Neural cell (in vitro differentiated cells): ENCODE results near the gene JMJD6. TPM values are rescaled to one million over a fixed set of nuclear protein-coding genes. Genes with fewer than 3 reads are reported as not detected.
A peak's percentile ranks its signal among the peaks of the same experiment; 100 is the strongest.

ENCODE experiments used
- H2AFZ ChIP-seq: fragments of 200-600, 300-800 bp; sonication (generic), shearing (Covaris generic); 2 replicates; pipeline ENCODE4 v1.6.0; 2014; ENCODE audit warnings: low read depth, mild to moderate bottlenecking, antibody characterized with exemption, low read length, moderate library complexity
- H3F3A ChIP-seq: fragments of 200-600 bp; shearing (Covaris generic); 2 replicates; pipeline ENCODE4 v1.6.1; 2016; ENCODE audit warnings: mild to moderate bottlenecking, moderate library complexity, mixed read lengths, antibody characterized with exemption, low read length; ENCODE audit not compliant: insufficient read depth, poor library complexity, severe bottlenecking
- H3K27ac ChIP-seq: fragments of 200-600, 300-800 bp; sonication (generic), shearing (Covaris generic); 2 replicates; pipeline ENCODE4 v1.5.1; 2014; ENCODE audit warnings: mild to moderate bottlenecking, low read length, moderate library complexity
- H3K27me3 ChIP-seq: fragments of 300-800, 200-600 bp; sonication (generic), shearing (Covaris generic); 2 replicates; pipeline ENCODE4 v1.6.0; 2014; ENCODE audit warnings: mild to moderate bottlenecking, low read depth, low read length, moderate library complexity; ENCODE audit not compliant: insufficient read depth
- H3K36me3 ChIP-seq: fragments of 300-800, 200-600 bp; sonication (generic), shearing (Covaris generic); 2 replicates; pipeline ENCODE4 v1.5.1; 2014; ENCODE audit warnings: mild to moderate bottlenecking, antibody characterized with exemption, low read length, moderate library complexity; ENCODE audit not compliant: insufficient read depth
- H3K4me2 ChIP-seq: fragments of 300-800, 200-600 bp; sonication (generic), shearing (Covaris generic); 2 replicates; pipeline ENCODE4 v1.6.0; 2014; ENCODE audit warnings: mild to moderate bottlenecking, low read length
- H3K4me3 ChIP-seq: fragments of 300-800, 200-600 bp; sonication (generic), shearing (Covaris generic); 2 replicates; pipeline ENCODE4 v1.5.1; 2014; ENCODE audit warnings: mild to moderate bottlenecking, low read length, moderate library complexity
- H3K79me2 ChIP-seq: fragments of 200-600 bp; shearing (Covaris generic); replicated peaks from 2 replicates; pipeline ENCODE4 v1.6.0; 2014; ENCODE audit warnings: mild to moderate bottlenecking, low read length, moderate library complexity; ENCODE audit not compliant: insufficient read depth
- H3K9ac ChIP-seq: fragments of 300-800, 200-600 bp; sonication (generic), shearing (Covaris generic); 2 replicates; pipeline ENCODE4 v1.6.1; 2016; ENCODE audit warnings: mild to moderate bottlenecking, low read length, mixed read lengths
- H3K9me2 ChIP-seq: fragments of 200-600 bp; shearing (Covaris generic); 2 replicates; pipeline ENCODE4 v1.6.1; 2016; ENCODE audit warnings: mild to moderate bottlenecking, low read length, mixed read lengths; ENCODE audit not compliant: insufficient read depth
- H3K9me3 ChIP-seq: fragments of 200-600, 300-800 bp; sonication (generic), shearing (Covaris generic); 2 replicates; pipeline ENCODE4 v1.6.1; 2016; ENCODE audit warnings: mild to moderate bottlenecking, mixed run types, low read length, moderate library complexity, mixed read lengths
- H4K20me1 ChIP-seq: fragments of 200-600 bp; shearing (Covaris generic); 2 replicates; pipeline ENCODE4 v1.6.1; 2016; ENCODE audit warnings: mild to moderate bottlenecking, mixed run types; ENCODE audit not compliant: insufficient read depth
- EP300 ChIP-seq: fragments of 450-650 bp; conservative IDR thresholded peaks from 2 replicates; pipeline ENCODE4 v1.6.1; 2014; ENCODE audit warnings: antibody characterized with exemption, mild to moderate bottlenecking, moderate library complexity; ENCODE audit not compliant: poor library complexity, severe bottlenecking
- EZH2 ChIP-seq: fragments of 200-600, 300-800 bp; shearing (Covaris generic), sonication (generic); IDR thresholded peaks from 2 replicates; pipeline ENCODE4 v1.6.1; 2014; ENCODE audit warnings: antibody characterized with exemption, low read length, borderline replicate concordance, mild to moderate bottlenecking; ENCODE audit not compliant: insufficient read depth, poor library complexity, severe bottlenecking
- MXI1 ChIP-seq: fragments of 450-650 bp; conservative IDR thresholded peaks from 2 replicates; pipeline ENCODE4 v1.6.1; 2014; ENCODE audit warnings: antibody characterized with exemption, mild to moderate bottlenecking; ENCODE audit not compliant: poor library complexity, severe bottlenecking
- POLR2AphosphoS5 ChIP-seq: IDR thresholded peaks from 2 replicates; pipeline ENCODE4 v1.6.1; 2012
- RAD21 ChIP-seq: fragments of 450-650 bp; conservative IDR thresholded peaks from 2 replicates; pipeline ENCODE4 v1.6.1; 2014; ENCODE audit warnings: antibody characterized with exemption, mild to moderate bottlenecking, moderate library complexity
- REST ChIP-seq: IDR thresholded peaks from 2 replicates; pipeline ENCODE4 v1.6.1; 2012; ENCODE audit warnings: borderline replicate concordance
- SMC3 ChIP-seq: fragments of 450-650 bp; conservative IDR thresholded peaks from 2 replicates; pipeline ENCODE4 v1.6.1; 2014; ENCODE audit warnings: antibody characterized with exemption, mild to moderate bottlenecking, moderate library complexity; ENCODE audit not compliant: poor library complexity
- TAF1 ChIP-seq: IDR thresholded peaks from 2 replicates; pipeline ENCODE4 v1.6.1; 2012; ENCODE audit warnings: low read depth
- polyA minus RNA-seq: library from RNA; depleted of rRNA, polyadenylated mRNA; stranded (reverse); fragments of >200 nt; gene quantifications from 2 replicates; pipeline ENCODE4 v1.2.3, GENCODE V29; 2014
- polyA plus RNA-seq: library from polyadenylated mRNA; depleted of rRNA; stranded (reverse); fragments of >200 nt; gene quantifications from 2 replicates; pipeline ENCODE4 v1.2.3, GENCODE V29; 2014

Gene JMJD6
- polyA plus RNA-seq (21.7 and 37.6 TPM in 2 replicates), polyA minus RNA-seq (23.3 and 23.4 TPM in 2 replicates)

- Histone ChIP-seq H4K20me1 (no peaks in the 10 kb centered on the region), H3K36me3 (no peaks in the 10 kb centered on the region), H3K9me3 (no peaks in the 10 kb centered on the region), H3K9me2 (no peaks in the 10 kb centered on the region), H3K4me3 (peak within 1 kb of the TSS; percentile 100), H3K27ac (peak within 1 kb of the TSS; percentile 95), H3K79me2 (peaks cover 21% of the 10 kb centered on the region), H3F3A (no peaks in the 10 kb centered on the region), H3K27me3 (no peaks in the 10 kb centered on the region), H3K9ac (peak within 1 kb of the TSS; percentile 97), H2AFZ (peak within 1 kb of the TSS; percentile 65), H3K4me2 (peak within 1 kb of the TSS; percentile 98)
- peak; percentile 24 for TF ChIP-seq REST
- peak; percentile 5 for TF ChIP-seq EP300
- TF ChIP-seq TAF1 = peak; percentile 16
- TF ChIP-seq POLR2AphosphoS5 = peak; percentile 76
- TF ChIP-seq SMC3 = no peak
- no peak for TF ChIP-seq EZH2
Observed at GRCh38 chr17:76726231-76726775, at the start of gene JMJD6. JMJD6 (minus strand) TSS chr17:76726606; CDS start chr17:76726475, 131 bp downstream.

DNA sequence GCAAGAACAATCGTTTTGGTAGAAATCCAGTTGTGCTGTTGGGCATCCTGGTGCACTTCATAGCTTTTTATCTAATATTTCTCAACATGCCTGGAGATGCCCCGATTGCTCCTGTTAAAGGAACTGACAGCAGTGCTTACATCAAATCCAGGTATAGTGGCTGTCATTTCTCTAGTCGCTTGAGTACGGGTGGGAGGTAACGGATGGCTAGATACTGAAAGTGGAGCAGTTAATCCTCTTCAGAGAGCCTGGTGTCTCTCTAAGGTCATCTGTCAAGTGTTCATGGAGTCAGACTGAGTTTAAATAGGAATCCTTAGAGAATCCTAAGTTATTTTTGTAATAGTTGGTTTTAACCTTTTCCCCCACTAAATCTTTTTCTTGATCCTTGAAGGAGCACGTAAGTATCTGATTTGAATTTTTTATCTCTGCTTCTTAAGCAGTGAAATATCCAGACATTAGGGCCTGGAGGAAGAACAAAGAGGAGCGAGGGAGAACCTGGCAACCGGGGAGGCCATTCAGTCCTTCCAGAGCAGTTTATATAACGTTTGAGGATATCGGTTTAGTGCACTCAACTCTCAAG is 48.7 kb upstream of the JMJD6 start:
- Histone ChIP-seq H3K9me3 (no peaks in the 10 kb centered on the region), H3K9me2 (no peaks in the 10 kb centered on the region), H3K79me2 (no peaks in the 10 kb centered on the region), H3K9ac (no peak overlapping the region), H3K36me3 (peaks cover 4% of the 10 kb centered on the region), H3K27ac (no peak overlapping the region), H3K27me3 (no peaks in the 10 kb centered on the region), H3K4me3 (no peak overlapping the region), H3F3A (no peaks in the 10 kb centered on the region), H2AFZ (no peak overlapping the region), H3K4me2 (no peak overlapping the region), H4K20me1 (no peaks in the 10 kb centered on the region)
- no peak for TF ChIP-seq RAD21
- no peak for TF ChIP-seq SMC3

DNA sequence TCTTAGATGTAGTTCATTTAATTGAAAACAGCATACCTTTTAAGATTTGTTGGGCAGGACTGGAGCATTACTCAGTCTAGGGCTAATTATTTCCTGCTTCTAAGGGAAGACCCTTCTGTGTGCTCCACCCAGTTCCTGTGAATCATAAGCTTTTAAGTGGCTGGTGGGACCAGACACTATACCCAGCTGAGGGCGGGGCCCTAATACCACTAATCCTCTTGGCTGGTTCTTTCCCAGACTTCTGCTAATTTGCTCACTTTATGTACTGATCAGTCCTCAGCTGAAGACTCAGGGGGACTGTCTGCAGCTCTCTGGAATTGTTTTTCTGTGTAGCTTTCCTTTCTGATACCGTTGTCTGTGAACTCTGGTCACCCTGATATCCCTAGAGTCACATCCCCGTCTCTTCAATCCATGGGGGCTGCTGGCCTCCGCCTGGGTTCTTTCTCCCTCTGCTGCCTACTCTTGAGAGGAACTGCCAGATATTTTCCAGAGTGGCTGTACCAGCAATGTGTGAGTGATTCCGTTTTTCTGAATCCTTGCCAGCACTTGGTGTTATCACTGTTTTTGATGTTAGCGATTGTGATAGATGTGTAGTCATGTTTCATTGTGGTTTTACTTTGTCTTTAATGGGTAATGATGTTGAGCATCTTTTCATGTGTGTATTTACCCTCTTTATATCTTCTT is 46.6 kb upstream of the JMJD6 start:
- TF ChIP-seq MXI1 = no peak
- no peak for TF ChIP-seq EZH2
- H3K4me2 ChIP-seq = no peak overlapping the region
- no peak overlapping the region for H2AFZ ChIP-seq
- no peaks in the 10 kb centered on the region for H3F3A ChIP-seq
- H3K27ac ChIP-seq = no peak overlapping the region
- no peaks in the 10 kb centered on the region for H3K79me2 ChIP-seq
- no peaks in the 10 kb centered on the region for H4K20me1 ChIP-seq
- H3K9me2 ChIP-seq = no peaks in the 10 kb centered on the region
- H3K27me3 ChIP-seq = no peaks in the 10 kb centered on the region
- no peak overlapping the region for H3K9ac ChIP-seq
- H3K9me3 ChIP-seq = no peaks in the 10 kb centered on the region
- no peak overlapping the region for H3K4me3 ChIP-seq
- peaks cover 9% of the 10 kb centered on the region for H3K36me3 ChIP-seq
